GDM1 (cell line): Measurements from ENCODE around the gene ANGPTL1.
"Not testable (repeated sequence)": the region's sequence is repeated elsewhere in the genome, so short reads cannot be mapped to it uniquely, and the experiment has no call there.

Experiments used
- DNase-seq: peaks from one replicate; lab custom pipeline; 2025; lab: John Stamatoyannopoulos, UW

Gene ANGPTL1

DNA sequence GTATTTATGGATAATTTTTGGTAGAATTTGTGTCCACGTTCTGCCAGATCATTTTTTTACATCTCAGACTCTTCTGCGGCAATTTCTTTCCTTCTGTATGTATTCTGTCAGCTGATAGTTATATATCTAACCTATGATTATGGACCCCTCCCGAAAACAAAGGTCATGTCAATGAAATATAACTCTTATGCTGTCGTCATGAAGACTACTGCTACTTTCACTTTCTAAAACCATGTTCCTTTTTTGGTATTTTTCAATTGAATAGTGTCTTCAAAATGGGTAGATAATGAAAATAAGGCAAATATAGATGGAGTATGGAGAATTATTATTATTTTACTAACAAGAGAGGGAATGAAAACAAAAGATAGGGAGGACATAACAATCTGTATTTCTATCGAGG is 3.2 kb downstream of the ANGPTL1 start:
- DNase-seq = no peak

DNA sequence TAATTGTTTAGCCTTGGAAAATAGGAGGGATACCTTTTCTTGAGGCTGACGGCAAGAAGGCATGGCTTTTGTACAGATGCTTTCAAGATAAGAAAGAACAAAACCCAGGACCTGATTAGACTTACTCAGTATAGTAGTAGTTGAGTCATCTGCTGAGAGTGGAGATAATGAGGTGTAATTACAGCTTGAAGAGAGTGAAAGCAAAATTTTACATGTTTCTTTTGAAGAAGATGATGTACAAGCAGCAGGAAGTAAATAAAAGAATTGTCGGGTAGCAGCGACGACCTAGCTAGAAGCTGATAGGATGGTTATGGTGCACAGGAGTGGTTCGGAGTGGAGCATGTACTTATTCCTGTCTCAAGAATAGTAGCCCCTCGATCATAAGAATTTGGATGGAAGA is 6.6 kb downstream of the ANGPTL1 start:
- no peak for DNase-seq

DNA sequence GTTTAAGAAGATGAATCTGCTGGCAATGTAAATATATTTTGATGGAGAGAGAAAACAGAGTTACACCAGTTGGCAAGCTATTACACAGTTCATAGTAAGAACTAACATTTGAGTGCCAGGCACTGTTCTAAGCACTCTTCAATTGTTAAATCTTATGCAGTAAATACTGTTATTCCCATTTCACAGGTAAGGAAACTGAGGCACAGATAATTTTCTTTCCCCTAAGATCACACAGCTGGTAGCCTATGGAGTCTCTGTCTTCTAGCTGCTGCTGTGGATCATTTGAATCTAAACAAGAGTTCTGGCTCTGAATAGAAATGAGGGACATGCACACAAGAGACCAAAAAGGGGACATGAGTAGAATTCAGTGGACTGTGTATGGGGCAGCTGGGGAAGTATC is 8.0 kb downstream of the ANGPTL1 start:
- no peak for DNase-seq

DNA sequence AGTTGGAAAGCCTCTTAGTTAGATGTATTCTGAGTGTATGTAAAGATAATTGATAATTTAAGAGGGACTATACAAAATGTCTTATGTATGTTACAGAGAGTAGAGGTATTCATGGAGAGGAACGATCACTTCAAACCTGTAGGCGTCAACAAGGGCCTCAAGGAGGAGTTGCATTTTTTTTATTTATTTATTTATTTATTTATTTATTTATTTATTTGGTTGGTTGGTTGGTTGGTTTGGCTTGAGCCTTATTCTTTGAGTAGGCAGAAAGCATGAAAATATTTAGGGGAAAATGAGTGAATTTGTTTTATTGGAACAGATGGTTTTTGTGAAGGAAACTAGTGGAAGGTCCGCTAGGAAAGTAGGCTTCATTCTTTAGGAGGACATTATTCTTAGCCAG is 8.5 kb downstream of the ANGPTL1 start:
- DNase-seq = no peak

DNA sequence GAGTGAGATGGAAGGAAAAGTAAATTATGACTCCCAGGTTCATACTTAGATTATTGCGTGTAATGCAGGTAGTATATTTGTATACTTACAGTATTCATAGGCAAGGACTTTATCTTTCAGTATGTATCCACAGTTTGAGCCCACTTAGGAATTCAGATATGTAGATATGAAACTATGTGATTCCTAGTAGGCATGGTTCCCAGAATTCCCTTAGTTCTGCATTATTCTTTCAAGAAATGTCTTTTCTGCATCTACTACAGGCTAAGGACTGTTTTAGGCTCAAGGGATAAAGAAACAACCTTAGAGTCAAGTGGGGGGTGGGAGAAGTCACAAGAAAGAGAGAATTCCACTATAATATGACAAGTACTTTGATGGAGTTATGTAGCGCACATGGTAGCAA is 13.8 kb downstream of the ANGPTL1 start:
- no peak for DNase-seq

DNA sequence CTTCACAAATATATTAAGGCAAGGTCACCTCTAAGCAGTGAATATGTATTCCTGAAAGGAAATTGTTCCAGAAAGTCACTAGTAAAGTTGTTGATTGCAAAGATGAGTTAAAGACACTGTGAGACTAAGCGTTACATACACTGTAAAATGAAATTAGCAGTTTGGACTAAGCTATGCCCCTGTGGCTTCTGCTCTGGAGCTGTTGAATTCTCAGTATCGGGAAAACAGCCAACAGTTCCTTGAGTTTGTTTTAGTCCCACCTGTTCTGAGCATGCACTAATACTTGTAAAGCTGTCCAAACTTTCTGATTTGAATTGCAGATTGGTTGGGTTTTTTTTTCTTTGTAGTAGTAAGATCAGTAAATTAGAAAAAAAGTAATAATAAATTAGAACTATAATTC is 21.0 kb downstream of the ANGPTL1 start:
- no peak for DNase-seq

DNA sequence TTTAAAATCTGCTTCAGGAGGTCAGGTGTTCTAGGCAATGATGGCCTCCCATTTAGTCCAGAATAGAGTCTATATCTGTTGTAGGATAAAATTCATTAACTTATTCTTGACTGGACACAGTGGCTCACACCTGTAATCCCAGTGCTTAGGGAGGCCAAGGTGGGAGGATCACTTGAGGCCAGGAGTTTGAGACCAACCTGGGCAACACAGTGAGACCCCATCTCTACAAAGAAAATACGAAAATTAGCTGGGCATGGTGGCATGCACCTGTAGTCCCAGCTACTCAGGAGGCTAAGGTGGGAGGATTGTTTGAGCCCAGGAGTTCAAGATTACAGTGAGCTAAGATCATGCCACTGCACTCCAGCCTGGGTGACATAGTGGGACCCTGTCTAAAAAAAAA is 23.0 kb downstream of the ANGPTL1 start:
- not testable (repeated sequence) for DNase-seq

DNA sequence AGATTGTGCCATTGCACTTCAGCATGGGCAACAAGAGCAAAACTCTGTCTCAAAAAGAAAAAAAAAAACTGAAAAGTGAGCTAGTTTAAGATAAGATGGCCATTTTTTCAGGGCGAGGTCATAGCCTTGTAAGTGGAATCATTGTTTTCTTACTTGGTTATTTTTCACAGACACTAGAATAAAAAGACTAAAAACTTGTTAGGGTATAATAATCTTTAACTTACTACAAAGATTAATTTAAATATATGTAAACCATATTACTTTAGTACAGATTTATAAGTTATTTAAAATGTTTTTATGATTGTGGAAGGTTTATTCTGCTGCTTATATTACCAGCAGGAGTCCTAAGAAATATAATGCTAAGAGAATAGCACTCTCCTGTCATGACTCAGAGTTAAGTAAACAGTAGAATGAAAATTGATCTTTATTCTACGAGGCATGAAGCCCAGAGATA is 23.5 kb downstream of the ANGPTL1 start:
- no peak for DNase-seq

DNA sequence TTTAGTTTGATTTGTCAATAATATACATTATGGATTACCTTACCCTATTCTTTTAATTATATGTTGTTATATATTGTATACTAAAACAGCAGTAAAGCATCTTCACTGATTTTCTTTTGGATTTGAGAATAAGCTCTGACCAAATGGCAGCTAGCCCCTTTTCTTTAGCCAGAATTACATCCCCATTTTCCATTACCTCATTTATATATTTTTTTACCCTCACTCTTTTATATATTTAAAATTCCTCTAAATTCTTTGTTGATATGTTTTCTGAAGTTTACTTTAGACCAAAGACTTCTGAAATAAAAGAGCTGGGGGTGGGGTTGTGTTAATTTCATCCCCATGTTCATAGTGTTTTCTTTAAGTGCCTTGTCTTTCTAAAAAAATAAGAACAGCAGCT is 24.6 kb downstream of the ANGPTL1 start:
- DNase-seq = no peak

DNA sequence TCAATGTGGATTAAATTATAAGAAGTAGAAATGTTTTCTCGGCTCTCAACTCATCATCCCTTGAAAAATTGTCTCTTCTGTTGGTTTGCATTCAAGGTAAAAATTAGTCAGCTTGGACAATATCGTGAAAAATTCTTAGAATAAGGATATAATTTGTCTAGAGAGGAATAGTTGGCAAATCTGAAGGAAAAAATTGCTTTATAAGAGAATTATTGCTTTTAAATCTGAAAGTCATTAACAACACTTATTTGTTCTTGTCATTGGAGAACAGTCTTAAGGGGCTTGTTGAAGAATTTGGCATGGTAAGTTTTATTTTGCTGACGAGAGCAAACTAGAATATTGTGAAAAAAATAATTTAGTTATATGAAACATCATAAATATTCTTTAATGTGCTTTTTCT is 26.4 kb downstream of the ANGPTL1 start:
- DNase-seq = no peak

DNA sequence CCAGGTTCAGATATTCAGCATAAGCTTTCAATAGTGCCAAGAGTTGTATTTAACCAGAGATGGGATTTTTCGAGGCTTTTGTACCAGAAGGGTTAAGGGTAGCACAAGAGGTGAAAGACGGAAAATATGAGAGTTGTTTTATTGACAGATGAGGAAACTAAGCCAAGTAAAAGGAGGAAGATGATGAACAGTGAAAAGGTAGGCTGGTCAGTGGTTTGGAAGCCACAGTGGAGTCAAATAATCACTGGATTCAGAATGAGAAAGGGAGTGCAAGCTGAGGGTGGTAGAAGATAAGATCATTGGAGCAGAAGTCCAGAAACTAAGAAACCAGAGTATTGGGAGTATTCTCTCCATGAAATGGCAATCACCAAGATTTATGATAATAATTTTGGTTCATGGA is 45.7 kb downstream of the ANGPTL1 start:
- DNase-seq = no peak

DNA sequence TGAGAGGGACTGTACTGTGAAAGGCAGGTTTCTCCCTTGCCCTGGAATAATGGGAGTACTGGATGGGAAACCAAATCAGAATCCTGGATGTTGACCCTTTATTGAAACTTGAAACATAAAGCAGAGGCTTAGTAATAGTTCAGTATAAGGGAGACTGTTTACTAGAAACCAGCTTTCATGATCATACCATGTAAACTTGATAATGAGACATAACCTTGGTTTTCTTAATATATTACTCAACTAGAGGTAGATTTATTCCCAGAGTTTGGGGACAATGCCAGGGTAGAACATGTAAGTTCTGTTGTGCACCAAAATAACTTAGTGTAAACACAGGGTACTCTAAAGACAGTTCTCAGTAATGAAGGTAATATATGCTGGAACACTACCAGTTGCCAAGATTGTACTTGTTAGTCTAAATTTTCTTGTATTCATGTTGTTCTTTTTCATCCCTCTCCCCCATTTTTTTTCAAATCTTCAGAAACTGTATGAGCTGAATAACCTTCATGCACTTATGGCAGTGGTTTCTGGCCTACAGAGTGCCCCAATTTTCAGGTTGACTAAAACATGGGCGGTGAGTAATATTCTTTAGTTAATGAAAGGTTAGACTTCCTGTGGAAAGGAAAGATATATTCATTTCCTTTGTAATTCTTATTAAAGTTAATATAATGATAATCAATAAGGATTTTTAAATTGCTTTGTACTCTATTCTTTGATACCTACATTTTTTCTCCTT is 49.6 kb downstream of the ANGPTL1 start:
- no peak for DNase-seq

DNA sequence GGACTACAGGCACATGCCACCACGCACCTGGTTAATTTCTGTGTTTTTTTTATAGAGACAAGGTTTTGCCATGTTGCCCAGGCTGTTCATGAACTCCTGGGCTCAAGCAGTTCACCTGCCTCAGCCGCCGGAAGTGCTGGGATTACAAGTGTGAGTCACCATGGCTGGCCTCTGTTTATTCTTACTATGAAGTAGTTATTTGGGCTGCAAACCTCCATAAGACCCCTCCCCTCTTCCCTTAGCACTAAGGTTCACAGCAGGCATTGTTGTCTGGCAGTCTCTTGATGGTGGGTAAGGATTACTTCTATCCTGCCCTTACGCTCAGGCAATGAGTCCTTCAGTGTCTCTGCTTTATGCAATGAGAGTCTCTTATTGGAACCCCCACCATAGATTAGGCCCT is 51.8 kb downstream of the ANGPTL1 start:
- DNase-seq = no peak

DNA sequence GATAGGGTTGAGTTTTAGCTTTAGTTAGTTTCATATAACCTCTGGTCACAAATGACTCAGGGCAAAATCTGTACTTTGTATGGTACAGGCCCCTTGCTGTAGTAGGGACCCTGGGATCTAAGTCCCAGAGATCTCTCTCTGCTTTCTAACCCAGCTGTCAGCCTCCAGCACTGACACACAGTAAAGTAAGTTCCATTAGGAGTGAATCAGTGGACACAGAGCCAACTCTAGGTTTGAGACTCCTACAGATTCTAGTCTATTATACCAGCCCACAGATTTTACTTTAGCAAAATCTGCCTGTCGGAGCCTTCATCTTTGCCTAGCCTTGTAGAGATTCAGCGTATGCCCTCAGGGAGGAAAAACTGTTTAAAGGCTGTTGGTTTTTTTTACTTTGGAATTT is 52.5 kb downstream of the ANGPTL1 start:
- no peak for DNase-seq

DNA sequence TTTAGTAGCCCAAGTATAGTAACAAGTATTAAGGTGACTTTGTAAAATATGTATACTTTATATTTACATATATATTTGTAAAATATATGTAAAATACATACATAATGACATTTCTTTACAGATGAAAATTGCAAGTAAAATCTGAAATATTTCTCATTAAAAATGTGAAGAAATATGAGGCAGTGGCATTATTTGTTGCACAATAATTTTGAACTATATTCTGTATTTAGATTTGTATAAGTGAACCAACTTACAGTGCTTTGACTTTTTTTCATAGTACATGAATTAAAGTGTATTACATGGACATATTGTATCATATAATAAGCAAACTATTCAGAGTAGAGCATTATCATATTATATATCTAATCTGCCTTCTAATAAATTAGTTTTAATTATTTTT is 60.3 kb downstream of the ANGPTL1 start:
- DNase-seq = no peak

DNA sequence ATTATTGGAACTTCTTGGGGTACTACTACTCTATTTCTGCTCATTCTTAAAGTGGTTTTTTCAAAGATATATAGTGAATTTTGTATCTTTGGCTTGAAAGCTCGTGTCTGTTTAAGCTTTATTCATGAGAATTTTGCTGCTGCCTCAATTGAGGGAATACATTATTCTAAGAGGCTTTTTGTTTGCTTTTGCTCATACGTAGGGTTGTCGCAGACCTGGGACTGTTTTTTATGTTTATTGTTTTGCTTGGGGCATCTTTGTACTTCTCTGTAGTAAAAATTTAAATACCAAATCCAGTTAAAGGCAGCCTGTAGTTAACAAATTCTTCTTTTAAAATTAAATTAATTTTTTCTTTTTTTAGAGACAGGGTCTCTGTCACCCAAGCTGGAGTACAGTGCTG is 62.3 kb downstream of the ANGPTL1 start:
- no peak for DNase-seq

DNA sequence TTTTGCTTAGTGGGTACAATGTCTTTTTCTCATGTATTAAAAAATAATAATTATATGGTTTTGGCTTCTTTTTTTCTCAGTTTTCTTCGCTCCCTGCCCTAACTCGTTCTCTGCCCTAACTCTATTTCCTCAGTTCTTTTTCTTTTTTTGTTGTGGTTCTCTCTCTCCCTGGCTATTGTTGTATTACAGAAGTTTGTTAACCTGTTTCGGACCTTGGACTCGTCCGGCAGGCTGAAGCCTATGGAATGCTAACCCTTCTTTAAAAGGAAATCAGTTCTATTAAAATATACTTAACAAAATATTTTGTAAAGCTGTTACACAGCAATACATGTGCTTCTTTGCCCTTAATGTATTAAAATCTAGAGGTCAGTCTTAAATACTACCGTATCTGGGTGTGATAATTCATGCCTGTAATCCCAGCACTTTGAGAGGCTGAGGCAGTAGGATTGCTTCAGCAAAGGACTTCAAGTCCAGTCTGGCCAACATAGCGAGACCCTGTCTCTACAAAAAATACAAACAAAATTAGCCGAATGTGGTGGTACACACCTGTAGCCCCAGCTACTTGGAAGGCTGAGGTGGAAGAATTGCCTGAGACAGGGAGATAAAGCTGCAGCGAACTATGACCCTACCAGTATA is 64.1 kb downstream of the ANGPTL1 start:
- DNase-seq = no peak

DNA sequence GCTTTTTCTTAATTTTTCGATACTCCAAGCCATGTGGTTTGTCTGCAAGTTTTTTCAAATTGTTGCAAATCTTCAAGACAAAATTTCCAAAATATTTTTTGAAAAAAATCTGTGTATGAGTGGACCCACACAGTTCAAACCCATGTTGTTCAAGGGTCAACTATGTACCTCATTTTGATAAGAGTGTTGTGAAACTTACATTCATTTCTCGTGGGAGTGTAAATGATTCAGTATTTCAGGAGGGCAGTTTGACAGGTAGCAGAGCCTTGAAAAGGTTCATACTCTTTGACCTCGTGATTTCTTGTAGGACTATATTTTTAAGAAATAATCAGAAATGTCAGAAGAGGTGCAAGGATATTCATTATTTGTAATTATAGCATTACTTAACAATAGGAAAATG is 68.0 kb downstream of the ANGPTL1 start:
- no peak for DNase-seq
